Measurements from ENCODE around the gene ZNF423. TPM values are rescaled to one million over a fixed set of nuclear protein-coding genes. Genes with fewer than 3 reads are reported as not detected.

ZNF423 gene
- total and polyA plus RNA-seq, 2 of the 13 experiments (the other 11 are each of a cell fraction or from before 2014, with no cell fraction given) = 0.07 to 0.31 TPM

DNA sequence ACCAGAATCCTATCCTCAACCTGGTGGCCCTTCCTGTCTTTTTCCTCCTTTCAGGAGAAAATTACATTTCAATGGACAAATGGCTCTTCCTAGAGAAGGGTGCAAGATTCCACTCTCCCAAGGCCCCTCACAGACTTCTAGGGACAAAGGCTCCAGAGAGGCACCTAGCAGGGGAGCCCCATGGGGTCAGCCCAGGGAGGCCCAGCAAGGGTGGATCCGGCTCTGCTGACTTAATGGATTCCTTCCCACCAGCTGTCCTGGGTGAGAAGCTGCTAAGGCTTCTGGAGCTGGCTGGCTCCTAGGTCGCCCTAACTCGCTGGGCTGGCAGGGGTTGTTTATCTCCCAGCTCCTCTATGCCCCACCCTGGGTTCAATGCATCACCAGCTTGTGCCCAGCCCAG is 152.4 kb downstream of the ZNF423 start (continued):
- TF ChIP-seq ZFP36L2 (CRISPR knock-in tag; IDR thresholded peaks at IDR 0.05) = no peak
- TF ChIP-seq SIN3A (IDR thresholded peaks at IDR 0.05; ENCODE audit: borderline replicate concordance, low read depth, low read length) = no peak
- no peak for TF ChIP-seq ZNF841 (CRISPR knock-in tag; IDR thresholded peaks at IDR 0.05; ENCODE audit: borderline replicate concordance)

DNA sequence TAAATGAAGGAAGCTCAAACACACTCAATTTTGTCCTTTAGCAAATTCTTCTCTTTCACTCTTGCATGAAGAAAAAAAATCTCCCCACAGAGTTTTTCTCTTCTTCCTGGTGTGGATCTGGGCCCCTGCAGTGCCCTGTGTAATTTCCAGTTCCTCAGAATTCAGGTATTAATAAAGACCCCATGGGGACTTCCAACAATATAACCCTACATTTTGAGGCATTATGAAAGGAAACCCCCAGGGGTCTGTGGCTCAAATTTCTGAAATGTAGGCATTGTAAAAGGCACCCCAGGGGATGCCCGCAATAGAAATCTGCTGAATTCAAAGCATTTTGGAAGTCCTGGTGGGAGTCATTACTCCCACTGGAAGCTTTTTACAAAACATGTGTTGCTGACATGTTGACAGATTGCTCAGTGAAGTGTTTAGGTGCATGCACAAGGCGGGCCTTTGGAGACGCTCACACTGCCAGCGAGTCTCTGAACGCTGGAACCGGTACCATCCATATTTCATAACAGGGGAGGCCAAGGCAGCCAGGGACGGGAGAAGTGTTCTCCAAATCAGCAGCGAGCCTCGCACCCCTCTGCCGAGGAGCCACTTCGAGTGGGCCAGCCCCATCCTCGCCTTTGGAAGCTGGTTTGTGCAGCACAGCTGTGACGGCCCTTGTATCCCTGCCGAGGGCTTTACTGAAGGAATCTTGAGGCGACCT is 154.0 kb downstream of the ZNF423 start:
- CTCF ChIA-PET (ENCODE audit: low intra/inter-chr PET ratio, low total read pairs) = no interaction called here
- Histone ChIP-seq H3K27ac (ENCODE audit: extremely low read length, insufficient read depth, low read length) (no peak overlapping the region), H4K20me1 (ENCODE audit: insufficient read depth, low read length) (no peaks in the 10 kb centered on the region), H3K4me2 (ENCODE audit: low read depth, low read length) (no peak overlapping the region), H3K9me3 (ENCODE audit: low read length) (no peaks in the 10 kb centered on the region), H3K4me1 (ENCODE audit: insufficient read depth, low read length) (no peaks in the 10 kb centered on the region), H3K36me3 (replicated peaks in 1 of 2; ENCODE audit: control insufficient read depth in 1 of 2, insufficient read depth in 2 of 2, low read length in 2 of 2) (no peaks in the 10 kb centered on the region), H2AFZ (ENCODE audit: low read length) (no peak overlapping the region), H3K27me3 (ENCODE audit: control insufficient read depth in 1 of 2, insufficient read depth in 2 of 2, low read length in 2 of 2) (peaks cover 0 to 19% of the 10 kb centered on the region in 2 experiments; a peak in 4 of 5 replicates), H3K4me3 (replicated peaks in 1 of 3; ENCODE audit: insufficient read depth in 1 of 3, low read depth in 2 of 3, low read length in 3 of 3) (no peak overlapping the region), H3K79me2 (ENCODE audit: insufficient read depth, low read length) (no peaks in the 10 kb centered on the region), H3K9ac (ENCODE audit: insufficient read depth, low read depth, low read length) (no peak overlapping the region)
- POLR2A ChIA-PET = no interaction called here
- BruUV-seq (replicated peaks) = no TSS peak
- intact Hi-C loops (cut with micrococcal nuclease; ENCODE audit: unreplicated experiment) (no loop called here), in situ Hi-C loops (cut with HindIII; ENCODE audit: extremely low pct_ligation_motif_present, low pct_unique_long_range_greater_than_20kb) (no loop called here)
- ATAC-seq (no peak), DNase-seq (ENCODE audit: low spot score) (no peak), FAIRE-seq (no peak)
- 35% methylated on average over 12 of the region's 15 CpGs for WGBS (ENCODE audit: low lambda C conversion rate)
- TF ChIP-seq ZNF788 (CRISPR knock-in tag; IDR thresholded peaks at IDR 0.05; ENCODE audit: borderline replicate concordance) = no peak
- TF ChIP-seq AGO2 (optimal IDR thresholded peaks at IDR 0.05; ENCODE audit: low read depth, low read length) = no peak

DNA sequence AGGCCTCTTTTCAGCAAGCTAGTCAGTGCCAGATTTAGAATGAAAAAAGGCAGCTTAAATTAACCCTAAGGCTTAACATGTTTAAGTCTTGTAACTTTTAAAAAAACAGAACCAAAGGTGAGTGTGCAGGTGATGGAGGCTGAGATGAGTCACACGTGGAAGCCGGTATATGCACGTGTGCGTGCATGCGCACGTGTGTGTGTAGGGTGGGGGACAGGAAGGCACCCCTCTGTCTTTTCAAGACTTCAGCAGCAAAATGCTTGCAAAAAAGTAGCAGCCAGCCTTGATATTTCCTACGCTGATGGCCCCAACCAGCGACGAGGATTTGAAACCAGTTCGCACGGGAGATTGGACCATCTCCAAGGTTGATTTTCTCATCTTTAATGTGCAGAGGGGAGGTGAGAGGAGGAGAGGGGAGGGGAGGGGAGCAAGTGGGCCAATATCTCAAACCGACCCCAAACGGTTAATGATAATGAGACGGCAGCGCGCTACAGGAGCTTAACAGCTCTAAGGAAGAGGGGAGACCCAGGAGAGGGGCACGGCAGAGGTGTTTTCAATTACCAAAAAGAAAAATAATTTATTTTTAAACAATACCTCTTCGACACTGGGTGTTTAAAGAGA is 154.7 kb downstream of the ZNF423 start:
- H3K36me3 ChIP-seq (replicated peaks in 1 of 2; ENCODE audit: control insufficient read depth in 1 of 2, insufficient read depth in 2 of 2, low read length in 2 of 2) = no peaks in the 10 kb centered on the region
- H4K20me1 ChIP-seq (ENCODE audit: insufficient read depth, low read length) = no peaks in the 10 kb centered on the region
- H3K9ac ChIP-seq (ENCODE audit: insufficient read depth, low read depth, low read length) = no peak overlapping the region
- H3K4me1 ChIP-seq (ENCODE audit: insufficient read depth, low read length) = no peaks in the 10 kb centered on the region
- POLR2A ChIA-PET = no interaction called here
- intact Hi-C loops (cut with micrococcal nuclease; ENCODE audit: unreplicated experiment) = no loop called here
- DNase-seq (ENCODE audit: low spot score) (no peak), FAIRE-seq (no peak), ATAC-seq (no peak)
- TF ChIP-seq, protein P1, sequence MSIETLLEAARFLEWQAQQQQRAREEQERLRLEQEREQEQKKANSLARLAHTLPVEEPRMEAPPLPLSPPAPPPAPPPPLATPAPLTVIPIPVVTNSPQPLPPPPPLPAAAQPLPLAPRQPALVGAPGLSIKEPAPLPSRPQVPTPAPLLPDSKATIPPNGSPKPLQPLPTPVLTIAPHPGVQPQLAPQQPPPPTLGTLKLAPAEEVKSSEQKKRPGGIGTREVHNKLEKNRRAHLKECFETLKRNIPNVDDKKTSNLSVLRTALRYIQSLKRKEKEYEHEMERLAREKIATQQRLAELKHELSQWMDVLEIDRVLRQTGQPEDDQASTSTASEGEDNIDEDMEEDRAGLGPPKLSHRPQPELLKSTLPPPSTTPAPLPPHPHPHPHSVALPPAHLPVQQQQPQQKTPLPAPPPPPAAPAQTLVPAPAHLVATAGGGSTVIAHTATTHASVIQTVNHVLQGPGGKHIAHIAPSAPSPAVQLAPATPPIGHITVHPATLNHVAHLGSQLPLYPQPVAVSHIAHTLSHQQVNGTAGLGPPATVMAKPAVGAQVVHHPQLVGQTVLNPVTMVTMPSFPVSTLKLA (IDR thresholded peaks at IDR 0.05) = peak; percentile 83
- TF ChIP-seq, protein P2, sequence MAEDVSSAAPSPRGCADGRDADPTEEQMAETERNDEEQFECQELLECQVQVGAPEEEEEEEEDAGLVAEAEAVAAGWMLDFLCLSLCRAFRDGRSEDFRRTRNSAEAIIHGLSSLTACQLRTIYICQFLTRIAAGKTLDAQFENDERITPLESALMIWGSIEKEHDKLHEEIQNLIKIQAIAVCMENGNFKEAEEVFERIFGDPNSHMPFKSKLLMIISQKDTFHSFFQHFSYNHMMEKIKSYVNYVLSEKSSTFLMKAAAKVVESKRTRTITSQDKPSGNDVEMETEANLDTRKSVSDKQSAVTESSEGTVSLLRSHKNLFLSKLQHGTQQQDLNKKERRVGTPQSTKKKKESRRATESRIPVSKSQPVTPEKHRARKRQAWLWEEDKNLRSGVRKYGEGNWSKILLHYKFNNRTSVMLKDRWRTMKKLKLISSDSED (CRISPR knock-in tag; IDR thresholded peaks at IDR 0.05) = no peak
- no peaks in the 10 kb centered on the region for H3K79me2 ChIP-seq (ENCODE audit: insufficient read depth, low read length)
- no peak overlapping the region for H2AFZ ChIP-seq (ENCODE audit: low read length)
- CTCF ChIA-PET (ENCODE audit: low intra/inter-chr PET ratio, low total read pairs) = no interaction called here
- H3K4me3 ChIP-seq (replicated peaks in 1 of 3; ENCODE audit: insufficient read depth in 1 of 3, low read depth in 2 of 3, low read length in 3 of 3) = no peak overlapping the region
- BruUV-seq (replicated peaks) = no TSS peak
- no peaks in the 10 kb centered on the region for H3K9me3 ChIP-seq (ENCODE audit: low read length)
- WGBS (ENCODE audit: low lambda C conversion rate) = 48% methylated on average over 18 of the region's 18 CpGs
- no peak overlapping the region for H3K4me2 ChIP-seq (ENCODE audit: low read depth, low read length)
- H3K27ac ChIP-seq (ENCODE audit: extremely low read length, insufficient read depth, low read length) = no peak overlapping the region
- in situ Hi-C loops (cut with HindIII; ENCODE audit: extremely low pct_ligation_motif_present, low pct_unique_long_range_greater_than_20kb) = no loop called here
- peaks cover 0 to 19% of the 10 kb centered on the region in 2 experiments; a peak in 4 of 5 replicates for H3K27me3 ChIP-seq (ENCODE audit: control insufficient read depth in 1 of 2, insufficient read depth in 2 of 2, low read length in 2 of 2)

Measured in HepG2 (cell line).